ENCODE results near the gene LYPLAL1.

LYPLAL1 gene

DNA sequence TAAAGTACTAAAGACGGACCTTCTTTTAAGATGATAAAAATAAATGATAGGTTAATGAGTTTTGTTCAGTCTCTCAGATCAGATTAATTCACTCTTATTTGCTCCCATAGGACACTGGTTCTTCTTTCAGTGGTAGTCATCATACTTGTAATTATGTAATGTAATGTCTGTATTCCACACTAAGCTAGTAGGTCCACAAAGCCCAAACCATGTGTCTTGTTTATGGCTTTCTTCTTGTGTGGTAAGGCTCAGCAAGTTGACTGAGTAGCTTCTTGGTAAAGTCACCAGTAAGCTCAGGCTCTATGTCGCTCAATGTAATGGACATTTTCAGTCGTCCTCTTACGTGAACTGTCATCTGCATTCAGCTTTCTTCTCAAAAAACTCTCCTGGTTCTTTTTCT is 2.5 kb downstream of the LYPLAL1 start:
- TF ChIP-seq, protein P1, sequence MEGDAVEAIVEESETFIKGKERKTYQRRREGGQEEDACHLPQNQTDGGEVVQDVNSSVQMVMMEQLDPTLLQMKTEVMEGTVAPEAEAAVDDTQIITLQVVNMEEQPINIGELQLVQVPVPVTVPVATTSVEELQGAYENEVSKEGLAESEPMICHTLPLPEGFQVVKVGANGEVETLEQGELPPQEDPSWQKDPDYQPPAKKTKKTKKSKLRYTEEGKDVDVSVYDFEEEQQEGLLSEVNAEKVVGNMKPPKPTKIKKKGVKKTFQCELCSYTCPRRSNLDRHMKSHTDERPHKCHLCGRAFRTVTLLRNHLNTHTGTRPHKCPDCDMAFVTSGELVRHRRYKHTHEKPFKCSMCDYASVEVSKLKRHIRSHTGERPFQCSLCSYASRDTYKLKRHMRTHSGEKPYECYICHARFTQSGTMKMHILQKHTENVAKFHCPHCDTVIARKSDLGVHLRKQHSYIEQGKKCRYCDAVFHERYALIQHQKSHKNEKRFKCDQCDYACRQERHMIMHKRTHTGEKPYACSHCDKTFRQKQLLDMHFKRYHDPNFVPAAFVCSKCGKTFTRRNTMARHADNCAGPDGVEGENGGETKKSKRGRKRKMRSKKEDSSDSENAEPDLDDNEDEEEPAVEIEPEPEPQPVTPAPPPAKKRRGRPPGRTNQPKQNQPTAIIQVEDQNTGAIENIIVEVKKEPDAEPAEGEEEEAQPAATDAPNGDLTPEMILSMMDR (IDR thresholded peaks at IDR 0.05; ENCODE audit: low read depth, low read length): no peak
- H3K4me3 ChIP-seq (ENCODE audit: low read depth, low read length): no peak overlapping the region

- H3K4me3 ChIP-seq (ENCODE audit: low read depth, low read length): no peak overlapping the region
- TF ChIP-seq, protein P1 (IDR thresholded peaks at IDR 0.05; ENCODE audit: low read depth, low read length): no peak
These were observed 3.7 kb downstream of the LYPLAL1 start for GRCh38 chr1:219177363-219177762.

DNA sequence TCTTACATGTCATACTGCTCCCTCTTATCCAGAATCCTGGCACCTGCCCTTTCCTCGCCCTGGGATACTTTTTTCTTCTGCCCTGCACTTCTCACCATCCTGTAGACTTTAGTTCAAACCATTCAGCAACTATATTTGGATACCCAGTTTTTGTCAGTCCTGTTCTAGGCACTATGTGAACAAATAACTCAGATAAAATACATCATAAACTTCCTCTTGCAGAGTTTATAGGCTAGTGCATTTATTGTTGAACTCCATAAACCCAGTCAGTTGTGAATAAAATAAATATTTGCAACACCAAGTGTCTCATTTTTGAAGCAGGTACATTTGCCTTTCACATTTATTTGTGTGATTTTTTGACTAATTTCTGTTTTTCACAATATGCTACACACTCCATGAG is 4.3 kb downstream of the LYPLAL1 start:
- H3K4me3 ChIP-seq (ENCODE audit: low read depth, low read length): no peak overlapping the region
- TF ChIP-seq, protein P1 (IDR thresholded peaks at IDR 0.05; ENCODE audit: low read depth, low read length): no peak

GRCh38 chr1:219179293-219179692 is 5.6 kb downstream of the LYPLAL1 start:
- no peak overlapping the region for H3K4me3 ChIP-seq (ENCODE audit: low read depth, low read length)
- TF ChIP-seq, protein P1 (IDR thresholded peaks at IDR 0.05; ENCODE audit: low read depth, low read length): no peak

DNA sequence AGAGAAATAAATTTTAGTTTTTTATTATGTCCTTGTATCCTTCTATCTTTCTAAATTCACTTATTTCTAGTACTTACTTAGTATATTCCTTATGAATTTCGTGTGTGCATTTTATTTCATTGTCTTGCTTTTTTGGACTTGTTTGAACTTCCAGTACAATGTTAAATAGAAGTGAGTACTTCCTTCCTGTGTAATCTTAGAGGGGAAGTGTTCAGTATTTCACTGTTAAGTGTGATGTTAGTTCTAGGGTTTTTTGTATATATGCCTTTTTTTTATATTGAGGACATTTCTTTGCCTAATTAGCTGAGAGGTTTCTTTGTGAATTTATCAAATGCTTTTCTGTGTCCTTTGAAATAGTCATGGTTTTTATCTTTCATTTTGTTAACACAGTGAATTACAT is 10.7 kb downstream of the LYPLAL1 start:
- H3K4me3 ChIP-seq (ENCODE audit: low read depth, low read length): no peak overlapping the region
- TF ChIP-seq, protein P1 (IDR thresholded peaks at IDR 0.05; ENCODE audit: low read depth, low read length): no peak

DNA sequence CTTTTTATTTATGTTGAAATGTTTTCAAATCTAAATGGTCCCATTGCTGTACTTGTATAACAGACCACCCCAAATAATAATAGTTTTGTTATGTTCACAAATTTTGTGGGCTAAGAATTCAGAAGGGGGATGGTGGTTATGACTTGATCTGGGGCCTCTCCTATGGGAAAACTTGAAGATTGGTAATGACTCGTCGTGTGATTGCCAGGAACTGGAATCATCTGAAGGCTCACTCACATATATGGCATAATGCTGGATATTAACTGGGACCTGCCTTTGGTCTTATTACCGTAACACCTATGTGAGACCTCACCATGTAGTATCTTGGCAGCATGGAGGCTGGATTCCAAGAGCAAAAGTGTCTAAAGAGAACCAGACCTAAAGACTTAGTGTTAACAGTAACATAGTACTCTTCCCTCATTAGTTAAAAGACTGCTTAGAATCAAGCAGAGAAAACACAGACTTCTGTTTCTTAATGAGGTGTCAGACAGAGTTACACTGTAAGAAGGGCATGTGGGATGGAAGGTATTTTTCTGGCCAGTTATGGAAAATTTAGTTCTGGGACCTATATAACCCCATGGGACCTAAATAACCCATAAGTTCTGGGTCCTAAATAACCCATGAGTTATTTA is 11.9 kb downstream of the LYPLAL1 start:
- TF ChIP-seq, protein P1 (IDR thresholded peaks at IDR 0.05; ENCODE audit: low read depth, low read length): no peak

GRCh38 chr1:219188331-219188803 is 14.7 kb downstream of the LYPLAL1 start:
- no peak overlapping the region for H3K4me3 ChIP-seq (ENCODE audit: low read depth, low read length)
- TF ChIP-seq, protein P1 (IDR thresholded peaks at IDR 0.05; ENCODE audit: low read depth, low read length): no peak

More for the DNA sequence above, 11.9 kb downstream of the LYPLAL1 start:
- H3K4me3 ChIP-seq (ENCODE audit: low read depth, low read length): no peak overlapping the region
